ENCODE results near the gene SLC26A2.

- TF ChIP-seq TAF1 (IDR thresholded peaks at IDR 0.05; ENCODE audit: borderline replicate concordance, low read depth, low read length) (no peak), POLR2A (IDR thresholded peaks at IDR 0.05; ENCODE audit: low read depth, low read length) (no peak), POLR2AphosphoS5 (IDR thresholded peaks at IDR 0.05; ENCODE audit: low read depth, low read length) (no peak)
Measured at GRCh38 chr5:149961957-149962409, 1.4 kb downstream of the SLC26A2 start.

Measured in GM12892 (cell line).